PC-9 (cell line): Measurements from ENCODE around the gene TTC28. TPM values are rescaled to one million over a fixed set of nuclear protein-coding genes. Genes with fewer than 3 reads are reported as not detected.

Experiments used
- BruUV-seq: library from RNA; stranded (reverse); fragments of 400-500 nt; replicated peaks from 2 replicates; lab custom pipeline; 2021; lab: Mats Ljungman, UMichigan
- CTCF ChIA-PET: fragments of 300-600 bp; sonication (Branson Sonifier 250); formaldehyde crosslinking; loops from one replicate; lab custom pipeline; 2022; ENCODE audit warnings: antibody characterized with exemption; lab: Charles Lee
- POLR2A ChIA-PET: fragments of 300-600 bp; sonication (Branson Sonifier 250); formaldehyde crosslinking; loops from one replicate; lab custom pipeline; 2022; ENCODE audit warnings: antibody characterized with exemption; ENCODE audit not compliant: unreplicated experiment; lab: Charles Lee
- DNase-seq, 2 experiments: peaks; one replicate each; pipeline versions ENCODE4 v3.0.0 to v3.0.0-alpha.2; 2015 to 2022; ENCODE audit warnings: mixed read lengths in 1 of 2
- H2AFZ ChIP-seq: fragments of 200-600 bp; sonication (generic); 2 replicates; pipeline ENCODE4 v1.8.1; 2017; ENCODE audit warnings: antibody characterized with exemption
- H3F3A ChIP-seq: fragments of 200-600 bp; sonication (generic); 2 replicates; pipeline ENCODE4 v1.8.1; 2017; ENCODE audit warnings: antibody characterized with exemption, mild to moderate bottlenecking, low read depth; ENCODE audit not compliant: insufficient read depth
- H3K27ac ChIP-seq: fragments of 200-600 bp; sonication (generic); 2 replicates; pipeline ENCODE4 v1.6.1; 2016; ENCODE audit warnings: mixed run types
- H3K27me3 ChIP-seq: fragments of 200-600 bp; sonication (generic); 2 replicates; pipeline ENCODE4 v1.6.1; 2016; ENCODE audit warnings: low read depth, mixed run types; ENCODE audit not compliant: insufficient read depth
- H3K36me3 ChIP-seq: fragments of 200-600 bp; sonication (generic); 2 replicates; pipeline ENCODE4 v1.6.1; 2016; ENCODE audit warnings: low read depth, mixed run types
- H3K4me1 ChIP-seq: fragments of 200-600 bp; sonication (generic); replicated peaks from 2 replicates; pipeline ENCODE4 v1.6.1; 2016; ENCODE audit warnings: mixed run types; ENCODE audit not compliant: insufficient read depth
- H3K4me2 ChIP-seq: fragments of 200-600 bp; sonication (generic); 2 replicates; pipeline ENCODE4 v1.6.1; 2017; ENCODE audit warnings: mixed run types
- H3K4me3 ChIP-seq: fragments of 200-600 bp; sonication (generic); 2 replicates; pipeline ENCODE4 v1.6.1; 2016; ENCODE audit warnings: mixed run types
- H3K79me2 ChIP-seq: fragments of 200-600 bp; sonication (generic); 2 replicates; pipeline ENCODE4 v1.6.1; 2017; ENCODE audit warnings: low read depth, mixed run types
- H3K9me2 ChIP-seq: fragments of 200-600 bp; sonication (generic); 2 replicates; pipeline ENCODE4 v1.8.1; 2017; ENCODE audit warnings: mild to moderate bottlenecking; ENCODE audit not compliant: insufficient read depth
- H3K9me3 ChIP-seq: fragments of 200-600 bp; sonication (generic); 2 replicates; pipeline ENCODE4 v1.8.1; 2016; ENCODE audit warnings: low read depth; ENCODE audit not compliant: insufficient read depth
- H4K20me1 ChIP-seq: fragments of 200-600 bp; sonication (generic); 2 replicates; pipeline ENCODE4 v1.8.1; 2017; ENCODE audit not compliant: insufficient read depth
- EZH2 ChIP-seq: fragments of 200-600 bp; sonication (generic); IDR thresholded peaks from 2 replicates; pipeline ENCODE4 v1.8.0; 2017; ENCODE audit warnings: antibody characterized with exemption, low read depth
- intact Hi-C: fragments of 100-400 bp; cut with micrococcal nuclease; formaldehyde crosslinking; loops from one replicate; pipeline ENCODE4 v1.10.0; 2022; ENCODE audit not compliant: unreplicated experiment
- total RNA-seq: library from RNA; stranded (reverse); gene quantifications from 2 replicates; pipeline ENCODE4 v1.2.3, GENCODE V29; 2021
- TF ChIP-seq, protein P1 (sequence below): fragments of 200-600 bp; sonication (generic); conservative IDR thresholded peaks from 2 replicates; pipeline ENCODE4 v1.6.1; 2017; ENCODE audit warnings: mixed run types, antibody characterized with exemption, mild to moderate bottlenecking, moderate library complexity

The TTC28 gene
- total RNA-seq, 1 experiment from 2014 or later, result 6.7 TPM

DNA sequence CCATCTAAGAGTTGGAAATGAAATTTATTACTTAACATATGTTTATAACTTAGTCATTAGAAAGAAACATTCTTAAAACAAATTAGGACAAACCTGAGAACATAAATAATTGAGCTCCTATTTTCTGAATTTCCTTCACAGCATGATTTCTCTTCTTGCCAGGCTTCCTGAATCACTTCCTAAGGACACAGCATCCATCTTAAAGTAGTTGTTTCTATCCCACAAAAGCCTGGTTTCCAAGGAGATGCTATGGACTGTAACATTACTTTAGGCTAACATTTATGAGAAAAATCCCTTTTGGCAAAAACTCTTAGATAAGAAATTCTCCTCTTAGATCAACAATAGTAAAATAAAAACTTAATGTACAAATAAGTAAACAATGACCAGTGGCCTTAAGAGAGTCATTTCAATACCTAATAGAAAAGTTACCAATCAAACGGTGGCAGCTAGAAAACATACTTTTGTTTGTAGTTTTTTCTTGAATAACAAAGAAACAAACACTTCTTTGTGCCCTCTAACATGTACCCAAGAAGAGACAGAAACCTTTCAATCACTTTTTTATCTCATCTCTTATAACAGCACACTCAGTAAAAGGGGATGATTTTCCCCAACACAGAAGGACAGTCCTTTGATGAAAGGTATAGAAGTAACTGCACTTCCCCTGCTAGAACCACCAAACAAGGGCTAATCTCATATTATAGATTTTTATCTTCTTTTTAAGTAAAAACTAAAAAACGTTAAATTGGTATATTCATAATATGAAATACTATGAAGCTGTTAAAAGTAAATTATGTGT lies 74.5 kb downstream of the TTC28 start:
- Histone ChIP-seq H3K79me2 (no peaks in the 10 kb centered on the region), H3K4me2 (no peak overlapping the region), H2AFZ (no peak overlapping the region), H3F3A (no peaks in the 10 kb centered on the region), H3K27me3 (no peaks in the 10 kb centered on the region), H3K36me3 (no peaks in the 10 kb centered on the region), H3K9me2 (no peaks in the 10 kb centered on the region), H3K9me3 (no peaks in the 10 kb centered on the region), H3K4me1 (no peaks in the 10 kb centered on the region), H4K20me1 (no peaks in the 10 kb centered on the region), H3K27ac (no peak overlapping the region), H3K4me3 (no peak overlapping the region)
- BruUV-seq, result no TSS peak
- intact Hi-C loops, result loop anchor here (10.0 kb wide), 1 partner anchor 550 kb away; no protein-coding TSS in a partner anchor
- DNase-seq, result no peak
- ChIA-PET CTCF (no interaction called here), POLR2A (no interaction called here)
- TF ChIP-seq, protein P1, sequence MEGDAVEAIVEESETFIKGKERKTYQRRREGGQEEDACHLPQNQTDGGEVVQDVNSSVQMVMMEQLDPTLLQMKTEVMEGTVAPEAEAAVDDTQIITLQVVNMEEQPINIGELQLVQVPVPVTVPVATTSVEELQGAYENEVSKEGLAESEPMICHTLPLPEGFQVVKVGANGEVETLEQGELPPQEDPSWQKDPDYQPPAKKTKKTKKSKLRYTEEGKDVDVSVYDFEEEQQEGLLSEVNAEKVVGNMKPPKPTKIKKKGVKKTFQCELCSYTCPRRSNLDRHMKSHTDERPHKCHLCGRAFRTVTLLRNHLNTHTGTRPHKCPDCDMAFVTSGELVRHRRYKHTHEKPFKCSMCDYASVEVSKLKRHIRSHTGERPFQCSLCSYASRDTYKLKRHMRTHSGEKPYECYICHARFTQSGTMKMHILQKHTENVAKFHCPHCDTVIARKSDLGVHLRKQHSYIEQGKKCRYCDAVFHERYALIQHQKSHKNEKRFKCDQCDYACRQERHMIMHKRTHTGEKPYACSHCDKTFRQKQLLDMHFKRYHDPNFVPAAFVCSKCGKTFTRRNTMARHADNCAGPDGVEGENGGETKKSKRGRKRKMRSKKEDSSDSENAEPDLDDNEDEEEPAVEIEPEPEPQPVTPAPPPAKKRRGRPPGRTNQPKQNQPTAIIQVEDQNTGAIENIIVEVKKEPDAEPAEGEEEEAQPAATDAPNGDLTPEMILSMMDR, result no peak
- no peak for TF ChIP-seq EZH2

DNA sequence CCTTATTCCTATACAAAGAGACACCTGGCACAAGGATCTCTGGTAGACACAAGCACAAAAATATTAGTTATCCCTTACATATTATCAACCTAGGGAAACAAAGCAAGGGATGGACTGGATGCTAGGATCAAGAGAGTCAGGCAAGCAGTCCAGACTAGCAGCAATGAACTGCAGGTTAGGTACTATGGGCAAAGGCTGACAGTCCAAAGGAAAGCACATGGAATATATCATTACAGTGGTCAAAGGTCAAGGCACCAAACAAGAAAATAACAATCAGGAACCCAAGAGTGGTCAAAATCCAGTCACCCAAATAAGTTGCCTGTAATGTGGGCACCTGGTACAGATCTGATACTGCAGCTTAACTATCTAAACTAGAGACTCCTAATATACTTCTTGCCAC lies 77.7 kb downstream of the TTC28 start:
- POLR2A ChIA-PET, result no interaction called here
- H3K4me2 ChIP-seq, result no peak overlapping the region
- BruUV-seq, result no TSS peak

DNA sequence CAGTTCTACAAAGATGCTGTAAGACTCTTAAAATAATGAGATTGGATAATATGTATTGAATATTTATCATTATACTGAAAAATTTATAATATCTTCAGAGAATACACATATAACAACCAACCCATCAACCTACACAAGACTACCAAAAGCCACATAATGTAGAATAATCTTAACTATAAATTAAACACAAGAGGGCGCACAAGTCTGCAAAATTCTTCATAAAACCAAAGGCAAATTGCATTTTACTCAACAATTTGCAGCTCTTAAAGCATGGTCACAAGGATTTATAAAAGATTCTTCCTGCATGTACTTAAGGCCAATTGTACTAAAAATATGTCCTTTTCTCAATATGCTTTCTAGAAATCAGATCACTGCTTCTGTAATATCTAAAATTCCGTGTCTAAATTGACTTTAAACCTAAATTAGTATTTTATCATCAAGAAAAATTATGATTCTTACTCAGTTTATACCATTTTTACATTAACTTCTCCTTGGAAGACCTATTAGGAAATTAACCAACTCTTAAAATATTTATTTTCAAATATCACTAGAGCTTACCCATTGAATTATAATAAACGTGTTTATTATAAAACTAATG lies 79.0 kb downstream of the TTC28 start:
- no peak overlapping the region for H3K27ac ChIP-seq
- H3K4me1 ChIP-seq, result no peaks in the 10 kb centered on the region
- no peaks in the 10 kb centered on the region for H3K79me2 ChIP-seq
- TF ChIP-seq, protein P1, result peak; percentile 78
- TF ChIP-seq EZH2, result no peak
- ChIA-PET CTCF (interaction anchor here (0.7 kb wide), 1 partner anchor 698 kb away, joined by 3 read pairs; no protein-coding TSS in a partner anchor), POLR2A (no interaction called here)
- H3K4me2 ChIP-seq, result no peak overlapping the region
- no peak overlapping the region for H2AFZ ChIP-seq
- no peaks in the 10 kb centered on the region for H3K27me3 ChIP-seq
- H3K9me3 ChIP-seq, result no peaks in the 10 kb centered on the region
- no TSS peak for BruUV-seq
- no peaks in the 10 kb centered on the region for H3F3A ChIP-seq
- DNase-seq, result peak in 1 of 2 experiments; percentile 40
- H4K20me1 ChIP-seq, result no peaks in the 10 kb centered on the region
- H3K36me3 ChIP-seq, result no peaks in the 10 kb centered on the region
- H3K9me2 ChIP-seq, result no peaks in the 10 kb centered on the region
- H3K4me3 ChIP-seq, result no peak overlapping the region
- intact Hi-C loops, result loop anchor here (1.0 to 10.0 kb wide), 4 partner anchors 229 to 644 kb away; no protein-coding TSS in a partner anchor

More for the DNA sequence above, 77.7 kb downstream of the TTC28 start:
- no peak for TF ChIP-seq EZH2
- TF ChIP-seq, protein P1, result no peak
- H3K9me3 ChIP-seq, result no peaks in the 10 kb centered on the region
- H3F3A ChIP-seq, result no peaks in the 10 kb centered on the region
- H3K9me2 ChIP-seq, result no peaks in the 10 kb centered on the region
- no peaks in the 10 kb centered on the region for H4K20me1 ChIP-seq
- no peaks in the 10 kb centered on the region for H3K27me3 ChIP-seq
- intact Hi-C loops, result loop anchor here (2.0 to 10.0 kb wide), 3 partner anchors 439 to 643 kb away; no protein-coding TSS in a partner anchor
- H3K4me3 ChIP-seq, result no peak overlapping the region
- no peak overlapping the region for H2AFZ ChIP-seq
- no peak for DNase-seq
- H3K36me3 ChIP-seq, result no peaks in the 10 kb centered on the region
- no peaks in the 10 kb centered on the region for H3K79me2 ChIP-seq
- H3K27ac ChIP-seq, result no peak overlapping the region
- H3K4me1 ChIP-seq, result no peaks in the 10 kb centered on the region
- CTCF ChIA-PET, result interaction anchor here (0.6 kb wide), 1 partner anchor 216 kb away, joined by 4 read pairs; no protein-coding TSS in a partner anchor
